ENCODE results near the gene TTC28. TPM values are rescaled to one million over a fixed set of nuclear protein-coding genes. Genes with fewer than 3 reads are reported as not detected.

TTC28 gene
- total and polyA plus RNA-seq, 7 donors, result 0.23 to 102 (median 46.1) TPM

- no peak overlapping the region for H3K4me3 ChIP-seq
- H3K9me3 ChIP-seq, result no peaks in the 10 kb centered on the region
- intact Hi-C loops (cut with DNase I), result no loop called here
- no peak for DNase-seq
- TF ChIP-seq CTCF (IDR thresholded peaks at IDR 0.05), result no peak
- TF ChIP-seq POLR2A (IDR thresholded peaks at IDR 0.05), result no peak
- TF ChIP-seq EP300 (IDR thresholded peaks at IDR 0.05), result no peak
- no peak for TF ChIP-seq POLR2AphosphoS5 (IDR thresholded peaks at IDR 0.05)
- H3K27me3 ChIP-seq, result no peaks in the 10 kb centered on the region
- peaks cover 0 to 31% (median 2%) of the 10 kb centered on the region in 4 donors for H3K36me3 ChIP-seq
- H3K4me1 ChIP-seq, result peaks cover 0 to 6% (median 0%) of the 10 kb centered on the region in 4 donors
- WGBS, 2 donors, result 91 to 92% methylated on average over 9 of the region's 9 CpGs
- H3K27ac ChIP-seq, result no peak overlapping the region
Measured at GRCh38 chr22:28105413-28105812, 574.2 kb downstream of the TTC28 start.

- Histone ChIP-seq H3K36me3 (peaks cover 0 to 48% (median 7%) of the 10 kb centered on the region in 4 donors), H3K27ac (peak overlapping the region in 3 of 4 donors; percentile 6 to 48 (median 27)), H3K4me3 (no peak overlapping the region), H3K27me3 (no peaks in the 10 kb centered on the region), H3K4me1 (peaks cover 0 to 6% (median 0%) of the 10 kb centered on the region in 4 donors), H3K9me3 (no peaks in the 10 kb centered on the region)
- DNase-seq, result no peak
- TF ChIP-seq POLR2AphosphoS5 (IDR thresholded peaks at IDR 0.05) (peak in 1 of 4 donors; percentile 17), POLR2A (IDR thresholded peaks at IDR 0.05) (no peak), EP300 (IDR thresholded peaks at IDR 0.05) (no peak), CTCF (IDR thresholded peaks at IDR 0.05) (no peak)
- WGBS, 2 donors, result 88 to 93% methylated on average over 2 of the region's 2 CpGs
- intact Hi-C loops (cut with DNase I), result no loop called here
Measured at GRCh38 chr22:28103596-28103995, 576.0 kb downstream of the TTC28 start.

DNA sequence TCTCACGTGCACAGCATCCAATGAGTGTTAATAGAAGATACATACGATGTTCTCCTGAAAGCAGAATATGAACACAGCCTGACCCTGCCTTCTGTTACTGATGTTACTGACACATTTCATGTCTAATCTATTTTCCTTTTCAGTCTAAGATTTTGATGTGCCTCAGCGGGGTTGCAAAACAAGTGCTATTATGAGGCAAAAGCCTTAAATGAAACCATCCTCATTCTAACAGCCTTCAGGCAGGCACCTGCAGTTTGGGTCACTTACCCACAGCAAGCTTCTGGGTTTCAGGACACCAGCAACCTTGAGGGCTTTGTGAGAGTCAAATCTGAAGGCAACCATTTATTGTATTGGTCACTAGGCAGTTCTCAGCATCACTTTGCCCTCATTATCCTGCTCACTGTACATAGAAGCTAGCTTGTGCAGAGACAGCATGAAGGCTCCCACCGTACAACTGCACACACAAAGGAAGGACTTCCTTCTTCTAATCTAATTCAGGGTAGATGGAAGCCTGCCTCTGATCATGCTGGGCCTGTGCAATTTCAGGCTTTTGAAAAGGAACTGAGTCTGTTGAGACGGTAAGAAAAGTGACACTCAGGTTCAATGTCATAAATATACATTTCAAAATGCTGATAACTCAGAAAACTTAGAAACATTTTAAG, 577.4 kb downstream of the TTC28 start:
- peaks cover 0 to 6% (median 0%) of the 10 kb centered on the region in 4 donors for H3K4me1 ChIP-seq
- TF ChIP-seq POLR2AphosphoS5 (IDR thresholded peaks at IDR 0.05) (no peak), CTCF (IDR thresholded peaks at IDR 0.05) (no peak), POLR2A (IDR thresholded peaks at IDR 0.05) (no peak), EP300 (IDR thresholded peaks at IDR 0.05) (no peak)
- H3K4me3 ChIP-seq, result no peak overlapping the region
- no peaks in the 10 kb centered on the region for H3K27me3 ChIP-seq
- WGBS, 2 donors, result 83 to 90% methylated on average over 5 of the region's 5 CpGs
- no peaks in the 10 kb centered on the region for H3K9me3 ChIP-seq
- no peak overlapping the region for H3K27ac ChIP-seq
- intact Hi-C loops (cut with DNase I), result no loop called here
- H3K36me3 ChIP-seq, result peaks cover 0 to 48% (median 14%) of the 10 kb centered on the region in 4 donors
- no peak for DNase-seq

GRCh38 chr22:28097627-28098026, 582.0 kb downstream of the TTC28 start:
- H3K27ac ChIP-seq, result no peak overlapping the region
- H3K9me3 ChIP-seq, result no peaks in the 10 kb centered on the region
- peaks cover 0 to 53% (median 16%) of the 10 kb centered on the region in 4 donors for H3K36me3 ChIP-seq
- intact Hi-C loops (cut with DNase I), result no loop called here
- no peak for DNase-seq
- H3K4me1 ChIP-seq, result no peaks in the 10 kb centered on the region
- TF ChIP-seq POLR2AphosphoS5 (IDR thresholded peaks at IDR 0.05), result no peak
- TF ChIP-seq POLR2A (IDR thresholded peaks at IDR 0.05), result no peak
- no peak for TF ChIP-seq EP300 (IDR thresholded peaks at IDR 0.05)
- no peak for TF ChIP-seq CTCF (IDR thresholded peaks at IDR 0.05)
- H3K27me3 ChIP-seq, result no peaks in the 10 kb centered on the region
- no peak overlapping the region for H3K4me3 ChIP-seq
- 90 to 91% methylated on average over 3 of the region's 3 CpGs for WGBS, 2 donors

All from sigmoid colon (tissue), 7 donors.